Measurements from ENCODE around the gene EHF. TPM values are rescaled to one million over a fixed set of nuclear protein-coding genes. Genes with fewer than 3 reads are reported as not detected.

EHF gene
- total and polyA plus RNA-seq, 9 of the 15 experiments (the other 6 are each of a cell fraction or from before 2014, with no cell fraction given) = 0.04 to 0.54 (median 0.37) TPM

- 0 out of 6 replicates have a peak, but pooled peaks of 1 of the 3 experiments have one; percentile 27 for TF ChIP-seq ZBTB11 (CRISPR knock-in tag; IDR thresholded peaks at IDR 0.05)
- no peak for TF ChIP-seq STAT6 (CRISPR knock-in tag; IDR thresholded peaks at IDR 0.05)
- no peak for TF ChIP-seq ZNF146 (CRISPR knock-in tag; IDR thresholded peaks at IDR 0.05; ENCODE audit: unreplicated experiment)
- TF ChIP-seq ZNF124 (CRISPR knock-in tag; IDR thresholded peaks at IDR 0.05) = no peak
- no peak for TF ChIP-seq NFXL1 (CRISPR knock-in tag; IDR thresholded peaks at IDR 0.05)
- peak; percentile 97 for TF ChIP-seq SMARCA4 (IDR thresholded peaks at IDR 0.05)
- TF ChIP-seq FOXM1 (IDR thresholded peaks at IDR 0.05; ENCODE audit: low read depth) = peak; percentile 82
- no peak for TF ChIP-seq FOXM1 (CRISPR knock-in tag; IDR thresholded peaks at IDR 0.05; ENCODE audit: low read depth)
- peak; percentile 56 for TF ChIP-seq SMAD1 (IDR thresholded peaks at IDR 0.05; ENCODE audit: low read depth, low read length, partially characterized antibody)
Measured at GRCh38 chr11:34603129-34604001, 17.5 kb upstream of the EHF start (continued).

Measured in K562 (cell line).